ENCODE data around the gene CNN2. TPM values are rescaled to one million over a fixed set of nuclear protein-coding genes. Genes with fewer than 3 reads are reported as not detected.
A peak's percentile ranks its signal among the peaks of the same experiment; 100 is the strongest.

CNN2 gene
- total and polyA plus RNA-seq, 2 donors: 55.9 to 127 TPM

DNA sequence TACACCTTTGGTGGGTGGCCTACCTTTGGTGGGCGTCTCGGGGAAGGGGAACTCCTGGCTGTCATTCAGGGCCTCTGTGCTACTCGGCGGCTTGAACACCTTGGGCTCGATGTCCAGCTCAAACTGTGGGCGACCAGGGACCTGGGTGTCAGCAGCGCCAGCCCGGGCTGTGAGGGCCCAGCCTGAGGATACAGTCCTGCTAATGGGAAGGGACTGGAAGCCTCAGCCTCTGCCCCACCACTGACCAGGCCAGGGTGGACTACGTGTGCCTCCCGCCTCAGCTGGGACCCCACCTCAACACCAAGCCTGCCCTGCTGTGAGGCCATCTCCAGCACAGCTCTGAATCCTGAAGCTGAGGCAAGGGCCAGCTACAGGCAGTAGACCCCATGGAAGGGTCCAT lies 13.2 kb upstream of the CNN2 start:
- no peak for DNase-seq (ENCODE audit: low read depth in 6 of 9, low spot score in 9 of 9)
- H3K4me3 ChIP-seq (ENCODE audit: low read length in 2 of 2): no peak overlapping the region
- H3K4me1 ChIP-seq (ENCODE audit: control insufficient read depth in 2 of 2, insufficient read depth in 2 of 2, low read length in 2 of 2): peaks cover 0 to 15% of the 10 kb centered on the region in 2 donors
- H3K36me3 ChIP-seq (ENCODE audit: control insufficient read depth in 2 of 2, insufficient read depth in 2 of 2, low read length in 1 of 2): peaks cover 45 to 87% of the 10 kb centered on the region in 2 donors
- no peak overlapping the region for H3K27ac ChIP-seq (ENCODE audit: low read depth in 1 of 2, low read length in 1 of 2)
- WGBS: 99% methylated on average over 10 of the region's 10 CpGs
- no peaks in the 10 kb centered on the region for H3K27me3 ChIP-seq (ENCODE audit: control insufficient read depth in 2 of 2, insufficient read depth in 1 of 2, low read length in 1 of 2)
- H3K9me3 ChIP-seq (ENCODE audit: control insufficient read depth in 2 of 2, insufficient read depth in 1 of 2, low read length in 1 of 2): no peaks in the 10 kb centered on the region

DNA sequence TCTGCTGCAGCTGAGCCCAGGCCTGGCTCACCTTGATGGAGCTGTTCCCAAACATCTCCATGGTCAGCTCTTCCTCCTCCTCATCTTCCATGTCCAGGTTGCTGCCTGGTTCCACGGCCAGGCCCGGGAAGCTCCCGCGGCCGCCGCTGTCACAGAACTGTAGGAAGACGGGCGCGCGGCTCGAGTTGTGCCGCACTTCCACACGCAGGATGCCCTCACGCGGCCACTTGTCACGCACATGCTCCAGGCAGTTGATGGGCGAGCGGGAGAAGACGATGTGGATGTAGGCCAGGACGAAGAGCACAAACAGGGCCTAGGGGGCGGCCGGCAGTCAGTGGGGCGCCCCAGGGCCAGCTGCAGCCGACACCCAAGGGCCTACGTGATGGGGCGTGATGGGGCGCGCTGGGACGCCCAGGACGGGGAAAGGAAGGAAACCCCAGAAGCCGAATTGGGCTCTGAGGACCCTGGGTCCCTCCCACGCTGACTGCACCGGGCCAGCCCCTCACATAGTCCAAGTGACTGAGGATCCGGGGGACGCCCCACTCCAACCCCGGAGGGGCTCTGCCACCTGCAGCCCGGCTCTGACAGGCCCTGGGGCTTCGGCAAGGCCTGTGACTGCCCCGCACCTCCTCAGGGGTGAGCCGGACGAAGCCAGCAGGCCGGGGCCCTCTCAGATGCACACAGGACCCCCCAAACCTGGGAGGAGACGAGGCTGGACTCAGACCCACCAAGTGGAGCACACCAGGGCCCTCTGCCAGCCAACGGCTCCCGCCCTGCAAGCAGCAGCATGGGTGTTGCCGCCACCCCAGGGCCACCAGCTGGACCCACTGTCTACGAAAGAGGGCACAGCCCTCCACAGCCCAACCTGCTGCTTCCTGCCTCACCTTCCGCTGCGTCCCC lies 12.0 kb upstream of the CNN2 start:
- Histone ChIP-seq H3K27me3 (ENCODE audit: control insufficient read depth in 2 of 2, insufficient read depth in 1 of 2, low read length in 1 of 2) (no peaks in the 10 kb centered on the region), H3K27ac (ENCODE audit: low read depth in 1 of 2, low read length in 1 of 2) (no peak overlapping the region), H3K36me3 (ENCODE audit: control insufficient read depth in 2 of 2, insufficient read depth in 2 of 2, low read length in 1 of 2) (peaks cover 48 to 77% of the 10 kb centered on the region in 2 donors), H3K4me1 (ENCODE audit: control insufficient read depth in 2 of 2, insufficient read depth in 2 of 2, low read length in 2 of 2) (peaks cover 4 to 27% of the 10 kb centered on the region in 2 donors), H3K4me3 (ENCODE audit: low read length in 2 of 2) (no peak overlapping the region), H3K9me3 (ENCODE audit: control insufficient read depth in 2 of 2, insufficient read depth in 1 of 2, low read length in 1 of 2) (no peaks in the 10 kb centered on the region)
- WGBS: 97% methylated on average over 49 of the region's 49 CpGs
- no peak for DNase-seq (ENCODE audit: low read depth in 6 of 9, low spot score in 9 of 9)

DNA sequence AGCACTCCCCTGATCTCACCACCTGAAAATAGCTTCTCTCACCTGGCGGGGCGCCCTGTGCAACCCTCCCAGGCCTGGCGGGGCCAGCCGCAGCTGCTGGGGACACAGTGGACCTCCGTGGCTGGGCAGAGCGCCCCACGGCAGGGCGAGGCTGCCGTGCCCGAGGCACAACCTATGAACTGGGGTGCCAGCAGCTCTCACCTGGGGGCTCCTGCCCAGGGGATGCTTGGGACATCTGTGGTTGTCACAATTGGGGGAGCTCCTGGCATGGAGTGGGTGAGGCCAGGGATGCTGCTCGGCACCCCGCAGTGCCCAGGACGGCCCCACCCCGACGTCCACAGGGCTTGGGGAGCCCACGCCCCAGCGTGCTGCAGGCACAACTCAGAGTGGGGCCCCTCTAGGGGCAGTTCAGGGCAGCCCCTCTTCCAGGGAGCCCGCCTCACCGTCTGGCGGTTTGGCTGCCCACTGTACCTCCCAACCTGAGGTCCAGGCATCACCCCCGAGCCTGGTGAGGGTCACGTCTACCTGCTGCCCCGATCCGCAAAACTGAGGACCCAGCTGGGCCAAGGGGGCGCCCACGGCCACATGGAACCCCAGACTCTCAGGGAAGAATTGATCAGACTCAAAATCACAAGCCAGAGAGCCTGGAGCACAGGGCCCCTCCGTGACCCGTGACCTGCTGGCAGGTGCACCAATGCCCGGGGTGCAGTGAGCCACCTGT lies 11.2 kb upstream of the CNN2 start:
- H3K9me3 ChIP-seq (ENCODE audit: control insufficient read depth in 2 of 2, insufficient read depth in 1 of 2, low read length in 1 of 2): no peaks in the 10 kb centered on the region
- H3K27me3 ChIP-seq (ENCODE audit: control insufficient read depth in 2 of 2, insufficient read depth in 1 of 2, low read length in 1 of 2): no peaks in the 10 kb centered on the region
- DNase-seq (ENCODE audit: low read depth in 6 of 9, low spot score in 9 of 9): no peak
- peaks cover 9 to 35% of the 10 kb centered on the region in 2 donors for H3K4me1 ChIP-seq (ENCODE audit: control insufficient read depth in 2 of 2, insufficient read depth in 2 of 2, low read length in 2 of 2)
- 97% methylated on average over 29 of the region's 29 CpGs for WGBS
- H3K27ac ChIP-seq (ENCODE audit: low read depth in 1 of 2, low read length in 1 of 2): no peak overlapping the region
- H3K36me3 ChIP-seq (ENCODE audit: control insufficient read depth in 2 of 2, insufficient read depth in 2 of 2, low read length in 1 of 2): peaks cover 45 to 69% of the 10 kb centered on the region in 2 donors
- no peak overlapping the region for H3K4me3 ChIP-seq (ENCODE audit: low read length in 2 of 2)

DNA sequence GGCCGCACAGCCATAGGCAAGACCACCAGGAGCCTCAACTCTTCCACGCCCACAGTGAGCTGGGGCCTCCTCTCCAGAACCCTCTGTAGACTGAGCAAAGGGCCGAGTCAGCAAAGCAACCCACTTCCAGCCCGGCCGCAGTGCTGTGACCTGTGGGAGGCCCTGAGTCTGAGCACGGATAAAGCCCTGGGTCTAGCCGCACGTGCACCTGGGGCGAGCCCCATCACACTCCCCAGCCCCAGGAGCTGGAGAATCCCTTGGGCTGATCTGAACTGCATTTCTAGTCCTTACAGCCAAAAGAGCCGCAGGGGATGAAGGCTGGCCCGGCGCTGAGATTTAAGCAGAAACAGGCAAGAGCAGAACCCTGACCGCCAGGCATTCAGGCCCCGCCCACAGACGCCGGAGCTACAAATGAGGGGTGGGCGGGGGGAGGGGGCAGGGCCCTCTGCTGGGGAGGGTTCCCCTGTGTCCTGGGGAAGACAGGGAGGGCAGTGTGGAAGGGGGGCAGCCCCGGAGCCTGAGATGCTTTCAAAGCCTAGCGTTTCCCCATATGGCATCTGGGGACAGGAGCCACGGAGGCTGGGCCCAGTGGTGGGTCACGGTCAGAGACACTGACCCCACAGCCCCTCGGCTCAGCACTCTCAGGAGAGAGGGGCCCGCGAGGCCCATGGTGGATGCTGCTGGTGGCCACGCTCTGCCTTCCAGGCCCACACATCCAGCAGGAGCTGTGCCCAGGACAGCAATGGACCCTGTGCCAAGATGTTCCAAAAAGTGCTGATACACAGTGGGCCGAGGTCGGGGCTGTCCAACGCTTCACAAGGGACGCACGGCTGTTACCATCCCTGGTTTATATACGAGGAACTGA lies 10.4 kb upstream of the CNN2 start:
- WGBS: 86% methylated on average over 31 of the region's 31 CpGs
- Histone ChIP-seq H3K36me3 (ENCODE audit: control insufficient read depth in 2 of 2, insufficient read depth in 2 of 2, low read length in 1 of 2) (peaks cover 44 to 61% of the 10 kb centered on the region in 2 donors), H3K27ac (ENCODE audit: low read depth in 1 of 2, low read length in 1 of 2) (no peak overlapping the region), H3K27me3 (ENCODE audit: control insufficient read depth in 2 of 2, insufficient read depth in 1 of 2, low read length in 1 of 2) (no peaks in the 10 kb centered on the region), H3K9me3 (ENCODE audit: control insufficient read depth in 2 of 2, insufficient read depth in 1 of 2, low read length in 1 of 2) (no peaks in the 10 kb centered on the region), H3K4me3 (ENCODE audit: low read length in 2 of 2) (no peak overlapping the region), H3K4me1 (ENCODE audit: control insufficient read depth in 2 of 2, insufficient read depth in 2 of 2, low read length in 2 of 2) (peaks cover 9 to 35% of the 10 kb centered on the region in 2 donors)
- no peak for DNase-seq (ENCODE audit: low read depth in 6 of 9, low spot score in 9 of 9)

DNA sequence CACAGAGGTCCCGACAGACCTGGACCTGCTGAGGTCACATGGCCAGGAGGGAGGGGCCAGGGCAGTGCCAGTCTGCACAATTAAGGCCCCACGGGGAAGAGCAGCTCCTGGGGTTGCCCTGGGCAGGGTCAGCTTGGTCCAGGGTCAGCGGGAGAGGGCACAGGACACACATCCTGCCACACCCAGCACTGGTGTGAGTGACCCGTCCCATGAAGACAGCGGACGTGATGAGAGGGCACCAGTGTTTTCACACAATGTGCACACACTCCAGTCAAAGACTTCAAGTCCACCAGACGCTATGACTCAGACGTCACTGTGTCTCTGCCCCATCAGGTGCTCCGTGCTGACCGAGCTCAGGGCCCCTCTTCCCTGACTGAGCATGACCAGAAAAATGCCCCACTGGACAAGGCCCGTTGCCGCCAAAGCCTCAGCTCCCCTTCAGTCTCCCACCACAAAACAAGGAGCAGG lies 9.7 kb upstream of the CNN2 start:
- no peaks in the 10 kb centered on the region for H3K27me3 ChIP-seq (ENCODE audit: control insufficient read depth in 2 of 2, insufficient read depth in 1 of 2, low read length in 1 of 2)
- peak overlapping the region in 1 of 2 donors; percentile 21 for H3K27ac ChIP-seq (ENCODE audit: low read depth in 1 of 2, low read length in 1 of 2)
- WGBS: 87% methylated on average over 12 of the region's 12 CpGs
- no peak for DNase-seq (ENCODE audit: low read depth in 6 of 9, low spot score in 9 of 9)
- no peak overlapping the region for H3K4me3 ChIP-seq (ENCODE audit: low read length in 2 of 2)
- H3K36me3 ChIP-seq (ENCODE audit: control insufficient read depth in 2 of 2, insufficient read depth in 2 of 2, low read length in 1 of 2): peaks cover 44 to 54% of the 10 kb centered on the region in 2 donors
- no peaks in the 10 kb centered on the region for H3K9me3 ChIP-seq (ENCODE audit: control insufficient read depth in 2 of 2, insufficient read depth in 1 of 2, low read length in 1 of 2)
- peaks cover 9 to 41% of the 10 kb centered on the region in 2 donors for H3K4me1 ChIP-seq (ENCODE audit: control insufficient read depth in 2 of 2, insufficient read depth in 2 of 2, low read length in 2 of 2)

DNA sequence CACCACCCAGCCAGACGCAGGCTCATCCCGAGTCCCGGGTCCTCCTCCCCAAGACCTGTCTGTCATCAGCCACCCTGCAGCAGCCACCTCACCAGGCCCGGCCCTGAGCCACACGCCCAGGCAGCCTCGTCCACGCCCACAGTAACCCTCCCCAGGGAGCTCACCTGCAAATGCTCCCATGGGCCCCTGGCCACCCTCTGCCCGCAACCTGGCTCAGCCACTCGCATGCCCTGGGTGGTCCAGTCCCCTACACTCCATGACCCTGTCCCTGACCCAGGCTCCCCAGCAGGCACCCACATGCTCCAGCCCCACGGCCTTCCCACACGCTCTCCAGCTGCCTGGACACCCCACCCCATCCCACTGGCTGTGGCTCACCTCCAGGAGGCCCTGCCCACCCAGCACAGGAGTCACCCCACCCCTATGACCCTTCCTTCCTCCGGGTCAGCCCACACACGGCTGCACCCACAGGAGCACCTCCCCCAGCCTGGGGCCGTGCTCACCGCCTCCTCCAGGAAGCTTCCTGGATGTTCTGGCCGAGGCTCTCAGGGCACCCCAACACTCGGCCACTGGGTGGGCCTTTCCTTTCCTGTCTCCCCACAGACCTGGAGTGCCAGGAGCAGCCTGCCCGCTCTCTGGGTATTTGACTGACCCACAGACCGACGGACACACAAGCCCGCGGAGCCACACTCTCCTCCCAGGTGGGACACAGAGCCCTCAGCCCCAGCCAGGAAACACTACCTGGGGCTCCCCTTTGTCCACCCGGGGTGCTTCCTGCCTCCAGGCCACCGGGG lies 9.1 kb upstream of the CNN2 start:
- DNase-seq (ENCODE audit: low read depth in 6 of 9, low spot score in 9 of 9): no peak
- Histone ChIP-seq H3K4me1 (ENCODE audit: control insufficient read depth in 2 of 2, insufficient read depth in 2 of 2, low read length in 2 of 2) (peaks cover 9 to 47% of the 10 kb centered on the region in 2 donors), H3K27ac (ENCODE audit: low read depth in 1 of 2, low read length in 1 of 2) (no peak overlapping the region), H3K27me3 (ENCODE audit: control insufficient read depth in 2 of 2, insufficient read depth in 1 of 2, low read length in 1 of 2) (no peaks in the 10 kb centered on the region), H3K36me3 (ENCODE audit: control insufficient read depth in 2 of 2, insufficient read depth in 2 of 2, low read length in 1 of 2) (peaks cover 39 to 48% of the 10 kb centered on the region in 2 donors), H3K9me3 (ENCODE audit: control insufficient read depth in 2 of 2, insufficient read depth in 1 of 2, low read length in 1 of 2) (no peaks in the 10 kb centered on the region), H3K4me3 (ENCODE audit: low read length in 2 of 2) (no peak overlapping the region)
- WGBS: 95% methylated on average over 24 of the region's 24 CpGs

DNA sequence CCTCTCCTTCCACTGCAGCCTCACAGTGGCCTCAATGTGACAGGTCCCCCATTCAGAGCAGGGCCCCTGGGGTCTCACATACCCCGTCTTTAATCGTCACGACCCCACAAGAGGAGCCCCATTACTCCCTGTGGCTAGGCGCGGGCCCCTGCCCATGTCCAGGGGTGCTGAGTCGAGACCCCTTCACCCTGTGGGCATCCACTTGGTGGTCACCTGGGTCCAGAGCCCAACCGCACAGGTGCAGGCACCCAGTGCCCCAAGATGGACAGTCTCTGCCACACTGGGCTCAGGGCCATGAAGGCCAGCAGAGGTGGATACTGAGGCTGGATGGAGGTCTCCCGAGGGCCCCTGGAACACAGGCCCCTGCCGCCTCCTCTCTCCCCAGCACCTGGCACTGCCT lies 8.5 kb upstream of the CNN2 start:
- Histone ChIP-seq H3K9me3 (ENCODE audit: control insufficient read depth in 2 of 2, insufficient read depth in 1 of 2, low read length in 1 of 2) (no peaks in the 10 kb centered on the region), H3K4me3 (ENCODE audit: low read length in 2 of 2) (no peak overlapping the region), H3K36me3 (ENCODE audit: control insufficient read depth in 2 of 2, insufficient read depth in 2 of 2, low read length in 1 of 2) (peaks cover 35 to 42% of the 10 kb centered on the region in 2 donors), H3K27me3 (ENCODE audit: control insufficient read depth in 2 of 2, insufficient read depth in 1 of 2, low read length in 1 of 2) (no peaks in the 10 kb centered on the region), H3K4me1 (ENCODE audit: control insufficient read depth in 2 of 2, insufficient read depth in 2 of 2, low read length in 2 of 2) (peaks cover 9 to 47% of the 10 kb centered on the region in 2 donors), H3K27ac (ENCODE audit: low read depth in 1 of 2, low read length in 1 of 2) (no peak overlapping the region)
- no peak for DNase-seq (ENCODE audit: low read depth in 6 of 9, low spot score in 9 of 9)
- 93% methylated on average over 9 of the region's 9 CpGs for WGBS

DNA sequence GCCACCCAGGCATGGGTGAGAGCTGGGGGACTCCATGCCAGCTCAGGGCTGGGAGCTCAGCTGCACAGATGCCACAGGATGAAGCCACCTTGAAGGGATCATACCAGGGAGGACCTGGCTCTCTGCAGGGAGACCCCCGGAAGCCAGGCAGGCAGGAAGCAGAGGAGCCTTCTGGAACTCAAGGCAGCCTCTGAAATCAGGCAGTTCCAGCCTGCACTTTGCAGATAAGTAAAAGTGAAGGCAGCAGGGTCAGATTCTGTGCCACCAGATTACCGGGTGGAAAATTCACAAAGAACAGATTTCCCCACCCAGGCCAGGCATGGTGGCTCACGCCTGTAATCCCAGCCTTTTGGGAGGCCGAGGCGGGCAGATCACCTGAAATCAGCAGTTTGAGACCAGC lies 8.0 kb upstream of the CNN2 start:
- Histone ChIP-seq H3K27ac (ENCODE audit: low read depth in 1 of 2, low read length in 1 of 2) (no peak overlapping the region), H3K4me1 (ENCODE audit: control insufficient read depth in 2 of 2, insufficient read depth in 2 of 2, low read length in 2 of 2) (peaks cover 9 to 47% of the 10 kb centered on the region in 2 donors), H3K36me3 (ENCODE audit: control insufficient read depth in 2 of 2, insufficient read depth in 2 of 2, low read length in 1 of 2) (peaks cover 30 to 37% of the 10 kb centered on the region in 2 donors), H3K27me3 (ENCODE audit: control insufficient read depth in 2 of 2, insufficient read depth in 1 of 2, low read length in 1 of 2) (no peaks in the 10 kb centered on the region), H3K9me3 (ENCODE audit: control insufficient read depth in 2 of 2, insufficient read depth in 1 of 2, low read length in 1 of 2) (no peaks in the 10 kb centered on the region), H3K4me3 (ENCODE audit: low read length in 2 of 2) (no peak overlapping the region)
- no peak for DNase-seq (ENCODE audit: low read depth in 6 of 9, low spot score in 9 of 9)
- 84% methylated on average over 5 of the region's 5 CpGs for WGBS
